ENCODE data around the gene TTC33. TPM values are rescaled to one million over a fixed set of nuclear protein-coding genes. Genes with fewer than 3 reads are reported as not detected.

TTC33 gene
- total and polyA plus RNA-seq, 2 of the 13 experiments (the other 11 are each of a cell fraction or from before 2014, with no cell fraction given): 4.5 to 20.0 TPM

DNA sequence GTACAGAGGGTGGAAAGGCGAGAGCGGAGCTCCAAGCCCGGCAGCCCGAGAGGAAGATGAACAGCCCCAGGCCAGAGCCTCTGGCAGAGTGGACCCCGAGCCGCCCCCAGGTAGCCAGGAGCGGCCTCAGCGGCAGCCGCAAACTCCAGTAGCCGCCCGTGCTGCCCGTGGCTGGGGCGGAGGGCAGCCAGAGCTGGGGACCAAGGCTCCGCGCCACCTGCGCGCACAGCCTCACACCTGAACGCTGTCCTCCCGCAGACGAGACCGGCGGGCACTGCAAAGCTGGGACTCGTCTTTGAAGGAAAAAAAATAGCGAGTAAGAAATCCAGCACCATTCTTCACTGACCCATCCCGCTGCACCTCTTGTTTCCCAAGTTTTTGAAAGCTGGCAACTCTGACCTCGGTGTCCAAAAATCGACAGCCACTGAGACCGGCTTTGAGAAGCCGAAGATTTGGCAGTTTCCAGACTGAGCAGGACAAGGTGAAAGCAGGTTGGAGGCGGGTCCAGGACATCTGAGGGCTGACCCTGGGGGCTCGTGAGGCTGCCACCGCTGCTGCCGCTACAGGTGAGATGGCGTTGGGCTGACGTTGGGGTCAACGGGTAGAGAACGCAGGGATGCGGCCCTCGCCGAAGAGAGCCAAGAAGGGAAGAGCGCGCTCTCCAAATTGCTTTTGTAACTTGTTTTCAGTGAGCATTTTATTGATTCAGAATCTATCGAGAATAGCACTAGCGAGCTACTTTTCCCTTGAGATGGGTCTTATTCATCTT, 75.7 kb downstream of the TTC33 start, which contains the start of gene PTGER4 (continued):
- TF ChIP-seq, protein P1, sequence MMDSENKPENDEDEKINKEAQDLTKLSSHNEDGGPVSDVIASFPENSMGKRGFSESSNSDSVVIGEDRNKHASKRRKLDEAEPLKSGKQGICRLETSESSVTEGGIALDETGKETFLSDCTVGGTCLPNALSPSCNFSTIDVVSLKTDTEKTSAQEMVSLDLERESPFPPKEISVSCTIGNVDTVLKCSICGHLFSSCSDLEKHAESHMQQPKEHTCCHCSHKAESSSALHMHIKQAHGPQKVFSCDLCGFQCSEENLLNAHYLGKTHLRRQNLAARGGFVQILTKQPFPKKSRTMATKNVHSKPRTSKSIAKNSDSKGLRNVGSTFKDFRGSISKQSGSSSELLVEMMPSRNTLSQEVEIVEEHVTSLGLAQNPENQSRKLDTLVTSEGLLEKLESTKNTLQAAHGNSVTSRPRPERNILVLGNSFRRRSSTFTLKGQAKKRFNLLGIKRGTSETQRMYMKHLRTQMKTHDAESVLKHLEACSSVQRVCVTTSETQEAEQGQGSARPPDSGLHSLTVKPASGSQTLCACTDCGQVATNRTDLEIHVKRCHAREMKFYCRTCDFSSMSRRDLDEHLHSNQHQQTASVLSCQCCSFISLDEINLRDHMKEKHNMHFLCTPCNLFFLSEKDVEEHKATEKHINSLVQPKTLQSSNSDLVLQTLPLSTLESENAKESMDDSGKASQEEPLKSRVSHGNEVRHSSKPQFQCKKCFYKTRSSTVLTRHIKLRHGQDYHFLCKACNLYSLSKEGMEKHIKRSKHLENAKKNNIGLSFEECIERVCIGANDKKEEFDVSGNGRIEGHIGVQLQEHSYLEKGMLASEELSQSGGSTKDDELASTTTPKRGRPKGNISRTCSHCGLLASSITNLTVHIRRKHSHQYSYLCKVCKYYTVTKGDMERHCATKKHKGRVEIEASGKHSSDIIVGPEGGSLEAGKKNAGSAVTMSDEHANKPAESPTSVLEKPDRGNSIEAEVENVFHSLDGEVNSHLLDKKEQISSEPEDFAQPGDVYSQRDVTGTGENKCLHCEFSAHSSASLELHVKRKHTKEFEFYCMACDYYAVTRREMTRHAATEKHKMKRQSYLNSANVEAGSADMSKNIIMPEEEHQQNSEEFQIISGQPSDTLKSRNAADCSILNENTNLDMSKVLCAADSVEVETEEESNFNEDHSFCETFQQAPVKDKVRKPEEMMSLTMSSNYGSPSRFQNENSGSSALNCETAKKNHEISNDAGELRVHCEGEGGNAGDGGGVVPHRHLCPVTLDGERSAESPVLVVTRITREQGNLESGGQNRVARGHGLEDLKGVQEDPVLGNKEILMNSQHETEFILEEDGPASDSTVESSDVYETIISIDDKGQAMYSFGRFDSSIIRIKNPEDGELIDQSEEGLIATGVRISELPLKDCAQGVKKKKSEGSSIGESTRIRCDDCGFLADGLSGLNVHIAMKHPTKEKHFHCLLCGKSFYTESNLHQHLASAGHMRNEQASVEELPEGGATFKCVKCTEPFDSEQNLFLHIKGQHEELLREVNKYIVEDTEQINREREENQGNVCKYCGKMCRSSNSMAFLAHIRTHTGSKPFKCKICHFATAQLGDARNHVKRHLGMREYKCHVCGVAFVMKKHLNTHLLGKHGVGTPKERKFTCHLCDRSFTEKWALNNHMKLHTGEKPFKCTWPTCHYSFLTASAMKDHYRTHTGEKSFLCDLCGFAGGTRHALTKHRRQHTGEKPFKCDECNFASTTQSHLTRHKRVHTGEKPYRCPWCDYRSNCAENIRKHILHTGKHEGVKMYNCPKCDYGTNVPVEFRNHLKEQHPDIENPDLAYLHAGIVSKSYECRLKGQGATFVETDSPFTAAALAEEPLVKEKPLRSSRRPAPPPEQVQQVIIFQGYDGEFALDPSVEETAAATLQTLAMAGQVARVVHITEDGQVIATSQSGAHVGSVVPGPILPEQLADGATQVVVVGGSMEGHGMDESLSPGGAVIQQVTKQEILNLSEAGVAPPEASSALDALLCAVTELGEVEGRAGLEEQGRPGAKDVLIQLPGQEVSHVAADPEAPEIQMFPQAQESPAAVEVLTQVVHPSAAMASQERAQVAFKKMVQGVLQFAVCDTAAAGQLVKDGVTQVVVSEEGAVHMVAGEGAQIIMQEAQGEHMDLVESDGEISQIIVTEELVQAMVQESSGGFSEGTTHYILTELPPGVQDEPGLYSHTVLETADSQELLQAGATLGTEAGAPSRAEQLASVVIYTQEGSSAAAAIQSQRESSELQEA (CRISPR knock-in tag; IDR thresholded peaks at IDR 0.05; ENCODE audit: not compliant biosample characterization): peak; percentile 36
- no peak for TF ChIP-seq ARNT2 (CRISPR knock-in tag; IDR thresholded peaks at IDR 0.05; ENCODE audit: low read depth)
- no peak for TF ChIP-seq BORCS8-MEF2B (CRISPR knock-in tag; IDR thresholded peaks at IDR 0.05)
- no peak for TF ChIP-seq ZSCAN29 (CRISPR knock-in tag; conservative IDR thresholded peaks at IDR 0.05)
- TF ChIP-seq, protein P2, sequence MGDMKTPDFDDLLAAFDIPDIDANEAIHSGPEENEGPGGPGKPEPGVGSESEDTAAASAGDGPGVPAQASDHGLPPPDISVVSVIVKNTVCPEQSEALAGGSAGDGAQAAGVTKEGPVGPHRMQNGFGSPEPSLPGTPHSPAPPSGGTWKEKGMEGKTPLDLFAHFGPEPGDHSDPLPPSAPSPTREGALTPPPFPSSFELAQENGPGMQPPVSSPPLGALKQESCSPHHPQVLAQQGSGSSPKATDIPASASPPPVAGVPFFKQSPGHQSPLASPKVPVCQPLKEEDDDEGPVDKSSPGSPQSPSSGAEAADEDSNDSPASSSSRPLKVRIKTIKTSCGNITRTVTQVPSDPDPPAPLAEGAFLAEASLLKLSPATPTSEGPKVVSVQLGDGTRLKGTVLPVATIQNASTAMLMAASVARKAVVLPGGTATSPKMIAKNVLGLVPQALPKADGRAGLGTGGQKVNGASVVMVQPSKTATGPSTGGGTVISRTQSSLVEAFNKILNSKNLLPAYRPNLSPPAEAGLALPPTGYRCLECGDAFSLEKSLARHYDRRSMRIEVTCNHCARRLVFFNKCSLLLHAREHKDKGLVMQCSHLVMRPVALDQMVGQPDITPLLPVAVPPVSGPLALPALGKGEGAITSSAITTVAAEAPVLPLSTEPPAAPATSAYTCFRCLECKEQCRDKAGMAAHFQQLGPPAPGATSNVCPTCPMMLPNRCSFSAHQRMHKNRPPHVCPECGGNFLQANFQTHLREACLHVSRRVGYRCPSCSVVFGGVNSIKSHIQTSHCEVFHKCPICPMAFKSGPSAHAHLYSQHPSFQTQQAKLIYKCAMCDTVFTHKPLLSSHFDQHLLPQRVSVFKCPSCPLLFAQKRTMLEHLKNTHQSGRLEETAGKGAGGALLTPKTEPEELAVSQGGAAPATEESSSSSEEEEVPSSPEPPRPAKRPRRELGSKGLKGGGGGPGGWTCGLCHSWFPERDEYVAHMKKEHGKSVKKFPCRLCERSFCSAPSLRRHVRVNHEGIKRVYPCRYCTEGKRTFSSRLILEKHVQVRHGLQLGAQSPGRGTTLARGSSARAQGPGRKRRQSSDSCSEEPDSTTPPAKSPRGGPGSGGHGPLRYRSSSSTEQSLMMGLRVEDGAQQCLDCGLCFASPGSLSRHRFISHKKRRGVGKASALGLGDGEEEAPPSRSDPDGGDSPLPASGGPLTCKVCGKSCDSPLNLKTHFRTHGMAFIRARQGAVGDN (CRISPR knock-in tag; IDR thresholded peaks at IDR 0.05): peak; percentile 72
- TF ChIP-seq NAIF1 (CRISPR knock-in tag; IDR thresholded peaks at IDR 0.05; ENCODE audit: borderline replicate concordance): no peak
- TF ChIP-seq, protein P3, sequence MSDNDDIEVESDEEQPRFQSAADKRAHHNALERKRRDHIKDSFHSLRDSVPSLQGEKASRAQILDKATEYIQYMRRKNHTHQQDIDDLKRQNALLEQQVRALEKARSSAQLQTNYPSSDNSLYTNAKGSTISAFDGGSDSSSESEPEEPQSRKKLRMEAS (IDR thresholded peaks at IDR 0.05): peak; percentile 29; the same call in 1 of the 2 replicates
- no peak for TF ChIP-seq SP140L (CRISPR knock-in tag; IDR thresholded peaks at IDR 0.05; ENCODE audit: borderline replicate concordance)
- TF ChIP-seq RBM39 (IDR thresholded peaks at IDR 0.05; ENCODE audit: low read depth, low read length, poor library complexity, severe bottlenecking): peak; percentile 61
- no peak for TF ChIP-seq ZNF274 (CRISPR knock-in tag; IDR thresholded peaks at IDR 0.05)
- TF ChIP-seq TSC22D2 (CRISPR knock-in tag; IDR thresholded peaks at IDR 0.05; ENCODE audit: borderline replicate concordance): 0 out of 2 replicates have a peak, but pooled peaks have one; percentile 12
- 0 out of 2 replicates have a peak, but pooled peaks have one; percentile 56 for TF ChIP-seq ZNF547 (CRISPR knock-in tag; IDR thresholded peaks at IDR 0.05)
- TF ChIP-seq FLYWCH1 (CRISPR knock-in tag; IDR thresholded peaks at IDR 0.05): no peak
- TF ChIP-seq AGO1 (IDR thresholded peaks at IDR 0.05; ENCODE audit: low read depth, low read length, poor library complexity, severe bottlenecking): peak; percentile 25
- 0 out of 2 replicates have a peak, but pooled peaks have one; percentile 34 for TF ChIP-seq GABPB1 (CRISPR knock-in tag; IDR thresholded peaks at IDR 0.05)
- TF ChIP-seq SRSF4 (IDR thresholded peaks at IDR 0.05; ENCODE audit: low read depth, low read length, poor library complexity, severe bottlenecking): no peak
